ENCODE data around the gene DBP.
A peak's percentile ranks its signal among the peaks of the same experiment; 100 is the strongest.

The DBP gene

GRCh38 chr19:48613852-48614435 is 23.2 kb downstream of the DBP start:
- DNase-seq (ENCODE audit: low read depth in 2 of 2, low spot score in 1 of 2), result no peak

- DNase-seq (ENCODE audit: low read depth in 2 of 2, low spot score in 1 of 2), result no peak
Measured at GRCh38 chr19:48613024-48613851, 23.9 kb downstream of the DBP start.

- DNase-seq (ENCODE audit: low read depth in 2 of 2, low spot score in 1 of 2), result no peak
Measured at GRCh38 chr19:48611872-48612271, 25.3 kb downstream of the DBP start.

- DNase-seq (ENCODE audit: low read depth in 2 of 2, low spot score in 1 of 2), result no peak
Measured at GRCh38 chr19:48609571-48610108, 27.5 kb downstream of the DBP start.

GRCh38 chr19:48608798-48609263 is 28.3 kb downstream of the DBP start:
- DNase-seq (ENCODE audit: low read depth in 2 of 2, low spot score in 1 of 2), result peak in 1 of 2 donors; percentile 18

GRCh38 chr19:48607359-48607755 is 29.8 kb downstream of the DBP start:
- DNase-seq (ENCODE audit: low read depth in 2 of 2, low spot score in 1 of 2), result no peak

GRCh38 chr19:48606463-48607358 is 30.5 kb downstream of the DBP start, which contains the start of gene SPACA4:
SPACA4 (plus strand) TSS chr19:48606742; CDS start chr19:48606979, 237 bp downstream.
- DNase-seq (ENCODE audit: low read depth in 2 of 2, low spot score in 1 of 2), result no peak

GRCh38 chr19:48603850-48604249 is 33.3 kb downstream of the DBP start:
- DNase-seq (ENCODE audit: low read depth in 2 of 2, low spot score in 1 of 2), result no peak

GRCh38 chr19:48603449-48603848 is 33.7 kb downstream of the DBP start:
- DNase-seq (ENCODE audit: low read depth in 2 of 2, low spot score in 1 of 2), result no peak

- DNase-seq (ENCODE audit: low read depth in 2 of 2, low spot score in 1 of 2), result no peak
Measured at GRCh38 chr19:48603001-48603400, 34.2 kb downstream of the DBP start.

- no peak for DNase-seq (ENCODE audit: low read depth in 2 of 2, low spot score in 1 of 2)
Measured at GRCh38 chr19:48600679-48601417, 36.3 kb downstream of the DBP start.

GRCh38 chr19:48598996-48599700 is 38.0 kb downstream of the DBP start:
- DNase-seq (ENCODE audit: low read depth in 2 of 2, low spot score in 1 of 2), result no peak

GRCh38 chr19:48596679-48597465 is 40.3 kb downstream of the DBP start:
- no peak for DNase-seq (ENCODE audit: low read depth in 2 of 2, low spot score in 1 of 2)

GRCh38 chr19:48596237-48596636 is 40.9 kb downstream of the DBP start:
- no peak for DNase-seq (ENCODE audit: low read depth in 2 of 2, low spot score in 1 of 2)

GRCh38 chr19:48595833-48596232 is 41.3 kb downstream of the DBP start:
- no peak for DNase-seq (ENCODE audit: low read depth in 2 of 2, low spot score in 1 of 2)

- DNase-seq (ENCODE audit: low read depth in 2 of 2, low spot score in 1 of 2), result no peak
Measured at GRCh38 chr19:48595171-48595570, 42.0 kb downstream of the DBP start.

GRCh38 chr19:48591021-48591420 is 46.2 kb downstream of the DBP start:
- DNase-seq (ENCODE audit: low read depth in 2 of 2, low spot score in 1 of 2), result no peak

GRCh38 chr19:48588670-48589401 is 48.3 kb downstream of the DBP start:
- DNase-seq (ENCODE audit: low read depth in 2 of 2, low spot score in 1 of 2), result peak; percentile 68 to 81
